HG03521 (cell line): ENCODE measurements around the gene APLF.
"Not testable (repeated sequence)": the region's sequence is repeated elsewhere in the genome, so short reads cannot be mapped to it uniquely, and the experiment has no call there.

Experiments
- ATAC-seq: cut with Tn5 transposase; IDR thresholded peaks from one replicate; pipeline ENCODE4 v1.9.1; 2021; ENCODE audit warnings: mild to moderate bottlenecking, moderate library complexity; ENCODE audit not compliant: unreplicated experiment

The APLF gene

DNA sequence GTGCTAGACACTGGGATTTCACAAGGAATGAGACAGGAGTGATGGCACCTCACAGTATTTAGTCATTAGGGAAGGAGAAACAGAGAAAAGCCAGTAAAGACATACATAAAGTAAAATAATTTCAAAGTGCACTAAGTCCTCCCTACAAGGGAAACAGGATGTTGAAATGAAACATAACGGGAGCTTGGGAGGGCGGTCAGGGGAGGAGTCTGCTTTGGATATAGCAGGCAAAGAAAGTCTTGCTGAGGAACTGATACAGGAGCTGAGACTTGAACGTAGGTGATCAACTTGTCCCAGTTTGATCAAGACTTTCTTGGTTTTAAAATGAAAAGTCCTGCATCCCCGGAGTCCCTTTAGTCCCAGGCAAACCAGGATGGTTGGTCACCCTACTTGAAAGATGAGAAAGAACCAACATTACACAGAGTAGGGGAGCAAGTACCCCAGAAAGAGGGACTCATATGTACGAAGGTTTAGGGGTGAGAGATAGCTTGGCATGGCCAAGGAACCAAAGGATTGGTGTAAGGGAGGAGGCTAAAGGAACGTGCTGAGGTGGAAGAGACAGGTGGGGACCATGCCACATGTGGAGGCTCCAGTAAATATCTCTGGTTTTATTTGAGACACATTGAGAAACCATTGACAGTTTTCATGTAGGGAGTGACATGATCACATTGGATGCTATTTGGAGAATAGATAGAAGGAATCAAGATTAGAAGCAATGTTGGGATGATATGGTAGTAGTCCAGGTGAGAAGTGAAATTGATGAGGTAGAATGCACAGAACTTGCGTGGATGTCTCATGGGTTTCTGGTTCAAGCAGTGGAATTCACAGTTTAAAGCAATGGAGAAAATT is 28.7 kb upstream of the APLF start:
- no peak for ATAC-seq

- peak; percentile 94 for ATAC-seq
Measured at GRCh38 chr2:68441179-68441993, 26.0 kb upstream of the APLF start.

GRCh38 chr2:68441994-68442322 is 25.4 kb upstream of the APLF start:
- ATAC-seq, result no peak

DNA sequence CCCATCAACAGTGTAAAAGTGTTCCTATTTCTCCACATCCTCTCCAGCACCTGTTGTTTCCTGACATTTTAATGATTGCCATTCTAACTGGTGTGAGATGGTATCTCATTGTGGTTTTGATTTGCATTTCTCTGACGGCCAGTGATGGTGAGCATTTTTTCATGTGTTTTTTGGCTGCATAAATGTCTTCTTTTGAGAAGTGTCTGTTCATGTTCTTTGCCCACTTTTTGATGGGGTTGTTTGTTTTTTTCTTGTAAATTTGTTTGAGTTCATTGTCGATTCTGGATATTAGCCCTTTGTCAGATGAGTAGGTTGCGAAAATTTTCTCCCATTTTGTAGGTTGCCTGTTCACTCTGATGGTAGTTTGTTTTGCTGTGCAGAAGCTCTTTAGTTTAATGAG is 21.0 kb upstream of the APLF start:
- not testable (repeated sequence) for ATAC-seq

DNA sequence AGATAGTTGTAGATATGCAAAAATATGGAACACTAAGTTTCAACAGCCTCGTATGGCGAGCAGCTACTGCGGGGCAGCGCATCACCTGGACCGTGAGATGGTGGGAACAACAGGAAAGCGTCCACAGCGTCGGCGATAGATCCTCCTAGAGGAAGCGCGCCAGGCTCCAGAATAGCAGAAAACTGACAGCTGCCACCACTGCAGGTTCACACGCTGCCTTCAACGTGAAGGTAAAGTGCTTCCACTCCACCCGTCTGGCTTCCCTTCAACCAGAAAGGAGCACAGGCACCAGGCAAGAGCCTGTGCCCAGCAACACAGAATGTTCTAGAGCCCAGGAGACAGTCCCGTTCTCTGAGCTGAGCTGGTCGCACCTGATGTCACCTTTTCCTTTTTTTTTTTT is 20.3 kb upstream of the APLF start:
- no peak for ATAC-seq

GRCh38 chr2:68448671-68449653 is 18.4 kb upstream of the APLF start:
- no peak for ATAC-seq

DNA sequence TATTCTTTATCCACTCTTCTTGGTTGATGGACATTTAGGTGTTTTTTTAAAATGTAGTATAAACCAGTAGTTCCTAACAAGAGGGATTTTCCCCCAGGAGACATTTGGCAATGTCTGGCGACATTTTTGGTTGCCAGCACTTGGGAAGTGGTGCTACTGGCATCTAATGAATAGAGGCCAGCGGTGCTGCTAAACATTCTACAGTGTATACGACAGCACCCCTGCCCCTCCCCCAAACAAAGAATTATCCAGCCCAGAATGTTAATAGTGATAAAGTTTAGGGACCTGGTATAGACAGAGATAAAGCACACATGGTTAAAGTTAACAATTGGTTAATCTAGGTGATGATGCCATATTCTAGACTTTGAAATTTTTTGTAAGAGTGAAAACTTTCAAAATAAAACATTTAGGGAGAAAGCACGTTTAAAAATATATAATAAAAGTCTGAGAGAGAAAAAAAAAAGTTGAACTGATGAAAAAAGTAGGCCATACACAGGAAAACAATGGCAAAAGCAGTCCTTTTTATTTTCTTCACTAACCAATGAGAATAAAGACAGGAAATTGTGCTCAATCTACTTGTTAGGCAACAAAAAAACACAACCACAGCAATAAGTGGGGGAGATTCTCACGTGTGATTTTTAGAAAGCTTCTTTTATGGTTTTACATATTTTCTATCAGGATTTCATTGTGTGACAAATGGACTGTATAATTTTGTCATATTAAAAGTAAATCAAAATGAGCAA is 15.1 kb upstream of the APLF start:
- no peak for ATAC-seq

GRCh38 chr2:68453761-68454360 is 13.5 kb upstream of the APLF start:
- ATAC-seq, result no peak

DNA sequence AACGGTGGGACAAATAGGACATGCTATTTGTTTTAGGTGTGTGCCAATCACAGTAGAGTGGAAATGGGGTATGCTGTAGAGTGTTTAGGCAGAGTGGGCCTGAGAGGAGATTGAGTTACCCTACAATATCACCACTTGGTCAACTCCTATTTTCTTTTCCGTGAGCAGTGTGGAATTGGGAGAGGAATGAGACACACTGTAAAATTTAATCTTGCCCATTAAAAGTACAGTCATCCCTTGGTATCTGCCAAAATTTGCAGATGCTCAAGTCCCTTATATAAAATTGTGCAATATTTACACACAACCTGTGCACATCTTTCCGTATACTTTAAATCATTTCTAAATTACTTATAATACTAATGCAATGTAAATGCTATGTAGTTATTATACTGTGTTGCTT is 12.7 kb upstream of the APLF start:
- no peak for ATAC-seq

GRCh38 chr2:68456198-68456597 is 11.2 kb upstream of the APLF start:
- no peak for ATAC-seq

- no peak for ATAC-seq
Measured at GRCh38 chr2:68458981-68459380, 8.4 kb upstream of the APLF start.

GRCh38 chr2:68463287-68463877 is 4.0 kb upstream of the APLF start:
- ATAC-seq, result no peak

GRCh38 chr2:68464651-68465050 is 2.7 kb upstream of the APLF start:
- no peak for ATAC-seq

DNA sequence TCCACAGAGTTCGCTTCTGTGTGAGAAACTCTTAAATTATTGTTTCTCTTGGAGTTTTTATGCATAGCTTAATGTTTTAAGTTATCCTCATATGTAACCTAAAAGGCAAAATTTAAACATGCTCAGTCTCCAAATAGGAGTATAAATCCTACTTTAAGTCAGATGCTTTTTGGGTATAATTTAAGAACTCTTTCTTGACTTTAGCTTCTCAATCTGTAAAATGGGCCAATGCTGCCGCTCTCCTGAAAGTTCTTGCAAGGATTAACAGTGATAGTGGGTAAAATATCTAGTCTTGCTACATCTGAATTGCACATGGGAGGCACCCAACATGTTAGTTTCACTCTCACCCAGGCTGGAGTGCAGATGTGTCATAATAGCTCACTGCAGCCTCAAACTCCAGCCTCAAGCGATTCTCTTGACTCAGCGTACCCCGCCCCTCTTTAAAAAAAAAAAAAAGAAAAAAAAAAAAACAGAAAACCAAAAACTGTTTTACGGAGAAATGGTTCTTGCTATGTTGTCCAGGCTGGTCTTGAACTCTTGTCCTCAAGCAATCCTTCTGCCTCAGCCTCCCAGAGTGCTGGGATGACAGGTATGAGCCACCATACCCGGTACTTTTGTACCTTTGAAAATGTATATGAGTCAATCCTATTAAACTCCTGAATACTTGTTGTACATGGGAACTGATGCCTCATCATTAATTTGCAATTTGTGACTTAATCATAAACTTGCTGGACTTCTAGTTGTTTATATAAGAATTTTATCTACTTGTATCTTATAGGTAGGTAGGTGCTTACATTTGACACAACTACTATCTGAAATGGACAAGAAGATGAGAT is 2.1 kb upstream of the APLF start:
- ATAC-seq, result no peak

- no peak for ATAC-seq
Measured at GRCh38 chr2:68466361-68466777, 1.0 kb upstream of the APLF start.

DNA sequence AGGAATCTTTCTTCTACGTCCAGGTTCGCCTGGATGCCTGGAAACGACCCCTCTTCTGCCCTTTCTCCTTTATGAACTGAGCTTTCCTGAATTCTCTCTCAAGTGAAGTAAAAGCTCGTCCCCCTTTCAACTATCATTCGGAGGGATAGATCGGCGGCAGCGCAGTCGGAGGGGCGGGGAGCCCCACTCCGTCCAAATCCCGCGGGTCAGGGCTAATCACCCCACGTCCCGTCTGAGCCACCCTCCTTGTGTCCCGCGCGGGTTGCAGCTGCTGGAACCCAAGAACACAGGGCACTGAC is 658 bp upstream of the APLF start:
- ATAC-seq, result peak; percentile 27

DNA sequence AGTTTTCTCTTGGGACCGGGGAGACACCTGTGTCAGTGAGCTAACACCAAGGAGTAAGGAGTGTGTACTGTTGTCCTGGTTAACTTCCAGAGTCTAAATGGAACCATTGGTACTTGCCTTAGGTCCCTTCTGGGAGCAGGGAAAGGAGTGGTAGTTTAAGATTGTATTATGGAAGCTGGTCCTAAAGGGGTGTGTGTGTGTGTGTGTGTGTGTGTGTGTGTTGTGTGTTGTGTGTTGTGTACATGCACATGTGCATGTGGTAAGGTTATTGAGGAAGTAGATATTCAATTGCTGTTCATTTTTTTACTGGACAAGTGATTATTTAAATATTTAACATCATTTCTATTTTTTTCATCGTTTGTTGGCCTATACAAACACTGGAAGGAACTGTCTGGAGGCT is 1.4 kb downstream of the APLF start:
- no peak for ATAC-seq

- no peak for ATAC-seq
Measured at GRCh38 chr2:68469935-68470334, 2.5 kb downstream of the APLF start.

- ATAC-seq, result no peak
Measured at GRCh38 chr2:68471385-68471784, 4.0 kb downstream of the APLF start.
